CD4-positive, alpha-beta T cell treated with Interleukin-6 at 100 ng/mL for 8 hours (primary cell): ENCODE results near the gene RTP4.
"Not testable (repeated sequence)": the region's sequence is repeated elsewhere in the genome, so short reads cannot be mapped to it uniquely, and the experiment has no call there.

Experiments used
- DNase-seq: peaks from one replicate; pipeline ENCODE4 v3.0.0-alpha.2; 2020; ENCODE audit warnings: mixed read lengths, low spot score

RTP4 gene

GRCh38 chr3:187369089-187369447 is 883 bp downstream of the RTP4 start:
- no peak for DNase-seq

GRCh38 chr3:187370051-187370450 is 1.9 kb downstream of the RTP4 start:
- no peak for DNase-seq

- DNase-seq, result no peak
Observed at GRCh38 chr3:187375581-187375980, 7.4 kb downstream of the RTP4 start.

GRCh38 chr3:187377842-187378241 is 9.7 kb downstream of the RTP4 start:
- no peak for DNase-seq

GRCh38 chr3:187382609-187383151 is 14.5 kb downstream of the RTP4 start:
- DNase-seq, result no peak

- DNase-seq, result no peak
Observed at GRCh38 chr3:187383246-187383645, 15.1 kb downstream of the RTP4 start.

- no peak for DNase-seq
Observed at GRCh38 chr3:187385296-187385695, 17.1 kb downstream of the RTP4 start.

GRCh38 chr3:187396661-187397060 is 28.5 kb downstream of the RTP4 start:
- DNase-seq, result no peak

GRCh38 chr3:187398955-187399354 is 30.8 kb downstream of the RTP4 start:
- no peak for DNase-seq

- DNase-seq, result no peak
Observed at GRCh38 chr3:187400756-187401155, 32.6 kb downstream of the RTP4 start.

- DNase-seq, result no peak
Observed at GRCh38 chr3:187401856-187402255, 33.7 kb downstream of the RTP4 start.

GRCh38 chr3:187403768-187404288 is 35.6 kb downstream of the RTP4 start:
- no peak for DNase-seq

- no peak for DNase-seq
Observed at GRCh38 chr3:187406927-187407326, 38.7 kb downstream of the RTP4 start.

GRCh38 chr3:187411991-187412781 is 44.0 kb downstream of the RTP4 start:
- DNase-seq, result not testable (repeated sequence)
